B cell (primary cell): ENCODE data around the gene CACNA1A. TPM values are rescaled to one million over a fixed set of nuclear protein-coding genes. Genes with fewer than 3 reads are reported as not detected.

ENCODE experiments used
- ATAC-seq: fragments of 200-7000 bp; cut with Tn5 transposase; one replicate; pipeline ENCODE4 v1.10.0; 2021; ENCODE audit warnings: low read depth, mild to moderate bottlenecking, moderate number of reproducible peaks, moderate library complexity
- CTCF ChIA-PET: fragments of 350-600 bp; sonication (Branson Sonifier 250); formaldehyde crosslinking; loops from one replicate; lab custom pipeline; 2021; ENCODE audit warnings: antibody characterized with exemption, inconsistent platforms; lab: Charles Lee
- POLR2A ChIA-PET: fragments of 350-600 bp; sonication (Branson Sonifier 250); formaldehyde crosslinking; loops from one replicate; lab custom pipeline; 2021; ENCODE audit warnings: antibody characterized with exemption; lab: Charles Lee
- DNase-seq: peaks from one replicate; pipeline ENCODE4 v3.0.0; 2013
- H2AFZ ChIP-seq: 2 replicates; pipeline ENCODE4 v1.6.1; 2012; ENCODE audit warnings: mild to moderate bottlenecking, low read depth, low read length; ENCODE audit not compliant: insufficient read depth, poor library complexity, severe bottlenecking
- H3K27ac ChIP-seq, 2 donors: 1 replicate in 1 of 2; 2 replicates in 1 of 2; pipeline ENCODE4 v1.5.1; 2012 to 2013; ENCODE audit warnings: low read length in 2 of 2, mild to moderate bottlenecking in 2 of 2, moderate library complexity in 1 of 2
- H3K27me3 ChIP-seq, 4 experiments: fragments of 200-600 bp in 1 of 4; sonication (generic) in 1 of 4; replicated peaks in 1 of 4; 1 replicate in 2 of 4; 2 replicates in 2 of 4; pipeline versions ENCODE4 v1.6.1 to v1.7.0; 2013 to 2016; ENCODE audit warnings: low read length in 3 of 4, mild to moderate bottlenecking in 2 of 4, mixed read lengths in 1 of 4, moderate library complexity in 1 of 4; ENCODE audit not compliant: insufficient read depth in 4 of 4, control insufficient read depth in 3 of 4; ENCODE audit errors: control extremely low read depth in 1 of 4
- H3K36me3 ChIP-seq, 2 experiments: replicated peaks in 1 of 2; 1 replicate in 1 of 2; 2 replicates in 1 of 2; pipeline versions ENCODE4 v1.6.1 to v1.7.1; 2013; ENCODE audit warnings: low read length in 1 of 2; ENCODE audit not compliant: insufficient read depth in 2 of 2, control insufficient read depth in 1 of 2; ENCODE audit errors: control extremely low read depth in 1 of 2, extremely low read depth in 1 of 2
- H3K4me1 ChIP-seq, 2 donors: fragments of 200-600 bp in 1 of 2; sonication (generic) in 1 of 2; 1 replicate in 1 of 2; 2 replicates in 1 of 2; pipeline versions ENCODE4 v1.5.1 to v1.6.1; 2013 to 2017; ENCODE audit warnings: low read length in 2 of 2; ENCODE audit not compliant: control insufficient read depth in 2 of 2, insufficient read depth in 2 of 2
- H3K4me2 ChIP-seq: replicated peaks from 2 replicates; pipeline ENCODE3; 2012; ENCODE audit warnings: mild to moderate bottlenecking, low read depth, low read length; ENCODE audit not compliant: poor library complexity, severe bottlenecking
- H3K4me3 ChIP-seq, 5 experiments: fragments of 200-600 bp in 1 of 5; sonication (generic) in 1 of 5; 1 replicate in 3 of 5; 2 replicates in 2 of 5; pipeline versions ENCODE4 v1.5.1 to v1.7.0; 2011 to 2016; ENCODE audit warnings: low read length in 4 of 5, mild to moderate bottlenecking in 4 of 5, low read depth in 2 of 5, control low read depth in 1 of 5, moderate library complexity in 1 of 5; ENCODE audit not compliant: insufficient read depth in 1 of 5; ENCODE audit errors: control extremely low read depth in 1 of 5, extremely low read depth in 1 of 5
- H3K79me2 ChIP-seq: fragments of 200-600 bp; sonication (generic); one replicate; pipeline ENCODE4 v1.6.0; 2016; ENCODE audit warnings: low read length; ENCODE audit not compliant: control insufficient read depth, insufficient read depth
- H3K9ac ChIP-seq: fragments of 200-600 bp; sonication (generic); 2 replicates; pipeline ENCODE4 v1.6.1; 2017; ENCODE audit warnings: mild to moderate bottlenecking, low read length, moderate library complexity
- H3K9me3 ChIP-seq, 3 donors: one replicate each; pipeline versions ENCODE4 v1.6.1 to v1.7.1; 2013; ENCODE audit warnings: low read length in 2 of 3; ENCODE audit not compliant: control insufficient read depth in 2 of 3, insufficient read depth in 1 of 3; ENCODE audit errors: control extremely low read depth in 1 of 3
- H4K20me1 ChIP-seq: 2 replicates; pipeline ENCODE4 v1.6.0; 2012; ENCODE audit warnings: mild to moderate bottlenecking, low read length; ENCODE audit not compliant: insufficient read depth, control insufficient read depth, poor library complexity, severe bottlenecking
- H3K27ac Mint-ChIP-seq: one replicate; pipeline ENCODE4 v1.8.0; 2021; ENCODE audit warnings: mixed read lengths
- H3K27me3 Mint-ChIP-seq: one replicate; pipeline ENCODE4 v1.8.0; 2021; ENCODE audit warnings: mixed read lengths
- H3K4me1 Mint-ChIP-seq: one replicate; pipeline ENCODE4 v1.8.0; 2021; ENCODE audit warnings: mixed read lengths
- H3K4me3 Mint-ChIP-seq: one replicate; pipeline ENCODE4 v1.8.0; 2021; ENCODE audit warnings: mixed read lengths
- H3K9me3 Mint-ChIP-seq: one replicate; pipeline ENCODE4 v1.8.0; 2022; ENCODE audit warnings: mixed read lengths; ENCODE audit not compliant: insufficient read depth
- CTCF ChIP-seq: fragments of 200-600 bp; IDR thresholded peaks from one replicate; pipeline ENCODE4 v1.8.0; 2022; ENCODE audit warnings: antibody characterized with exemption, mild to moderate bottlenecking
- EZH2 ChIP-seq: IDR thresholded peaks from 2 replicates; pipeline ENCODE4 v1.6.1; 2012; ENCODE audit warnings: borderline replicate concordance, low read depth, mild to moderate bottlenecking, moderate library complexity, low read length; ENCODE audit not compliant: insufficient read depth, poor library complexity, severe bottlenecking
- WGBS: methylation state at CpG from one replicate; pipeline ENCODE4 v1.1.5; 2013; ENCODE audit warnings: missing lambda C conversion rate; ENCODE audit not compliant: insufficient coverage; 5-methylcytosine and 5-hydroxymethylcytosine counted together
- intact Hi-C: fragments of 100-400 bp; cut with micrococcal nuclease; formaldehyde crosslinking; loops from one replicate; pipeline ENCODE4 v1.10.0; 2022
- polyA plus RNA-seq: library from polyadenylated mRNA; depleted of rRNA; stranded (reverse); fragments of >200 nt; gene quantifications from 2 replicates; pipeline ENCODE4 v1.2.3, GENCODE V29; 2012
- total RNA-seq, 2 donors: library from RNA; stranded (reverse); fragments of 120-200 nt in 1 of 2; gene quantifications; 1 replicate in 1 of 2; 2 replicates in 1 of 2; pipeline versions ENCODE4 v1.2.3 to v1.2.4, GENCODE V29; 2013 to 2022

Gene CACNA1A
- total and polyA plus RNA-seq, 2 donors (not counting 1 experiment from before 2014, with no cell fraction given), result 1.2 to 1.3 TPM

- Histone ChIP-seq H3K36me3 (no peaks in the 10 kb centered on the region), H4K20me1 (no peaks in the 10 kb centered on the region), H3K79me2 (peaks cover 49% of the 10 kb centered on the region), H3K4me2 (peak overlapping the region; percentile 56), H3K9ac (peak overlapping the region; percentile 23), H3K27ac (peak overlapping the region; percentile 59 to 72), H3K9me3 (no peaks in the 10 kb centered on the region), H3K4me1 (peaks cover 52 to 68% of the 10 kb centered on the region in 2 donors), H3K27me3 (no peaks in the 10 kb centered on the region), H3K4me3 (no peak overlapping the region), H2AFZ (peak overlapping the region; percentile 15)
- ChIA-PET POLR2A (interaction anchor here (0.6 to 1.6 kb wide), 5 partner anchors 17 to 575 kb away, joined by 3 to 8 read pairs (median 4); a partner anchor contains a TSS), CTCF (interaction anchor here (0.8 to 1.5 kb wide), 3 partner anchors 18 to 208 kb away, joined by 3 to 4 read pairs (median 3); no protein-coding TSS in a partner anchor)
- TF ChIP-seq EZH2 (no peak), CTCF (no peak)
- no peak for DNase-seq
- H3K27me3 Mint-ChIP-seq, result no peaks in the 10 kb centered on the region
- H3K4me1 Mint-ChIP-seq, result peaks cover 55% of the 10 kb centered on the region
- peak overlapping the region; percentile 93 for H3K27ac Mint-ChIP-seq
- ATAC-seq, result no peak
- peak overlapping the region; percentile 75 for H3K4me3 Mint-ChIP-seq
- WGBS, result 56% methylated on average over 6 of the region's 12 CpGs
- H3K9me3 Mint-ChIP-seq, result no peaks in the 10 kb centered on the region
- intact Hi-C loops, result no loop called here
Measured at GRCh38 chr19:13173139-13173737, 333.0 kb downstream of the CACNA1A start.
